ENCODE measurements around the gene MYL7.

MYL7 gene

DNA sequence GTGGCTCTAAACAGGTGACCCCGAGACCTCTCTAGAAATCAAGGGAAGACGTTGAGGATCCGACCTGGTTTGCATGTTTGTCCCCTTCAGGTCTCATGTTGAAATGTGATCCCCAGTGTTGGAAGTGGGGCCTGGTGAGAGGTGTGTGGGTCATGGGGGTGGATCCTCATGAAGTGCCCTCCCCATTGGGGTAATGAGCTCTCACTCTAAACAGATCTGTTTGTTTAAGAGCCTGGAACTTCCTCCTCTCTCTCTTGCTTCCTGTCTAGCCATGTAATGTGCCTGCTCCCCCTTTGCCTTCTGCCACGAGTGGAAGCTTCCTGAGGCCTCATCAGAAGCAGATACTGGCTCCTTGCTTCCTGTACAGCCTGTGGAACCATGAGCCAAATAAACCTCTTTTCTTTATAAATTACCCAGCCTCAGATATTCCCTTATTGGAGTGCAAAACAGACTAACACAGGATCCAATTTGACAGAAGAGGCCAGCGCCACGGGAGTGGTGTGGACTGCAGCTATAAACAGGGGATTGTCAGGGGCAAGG, 48.0 kb downstream of the MYL7 start:
- no peak overlapping the region for H3K4me3 ChIP-seq (ENCODE audit: insufficient read depth, low read length, poor library complexity, severe bottlenecking)
- no peaks in the 10 kb centered on the region for H3K9me3 ChIP-seq (ENCODE audit: insufficient read depth, low read length)
- no peaks in the 10 kb centered on the region for H3F3A ChIP-seq (ENCODE audit: insufficient read depth)
- H3K9ac ChIP-seq (ENCODE audit: low read length), result no peak overlapping the region
- no peak overlapping the region for H2AFZ ChIP-seq (ENCODE audit: low read depth, low read length, severe bottlenecking)
- TF ChIP-seq EZH2phosphoT487 (conservative IDR thresholded peaks at IDR 0.05; ENCODE audit: low read length), result no peak
- TF ChIP-seq, protein P1, sequence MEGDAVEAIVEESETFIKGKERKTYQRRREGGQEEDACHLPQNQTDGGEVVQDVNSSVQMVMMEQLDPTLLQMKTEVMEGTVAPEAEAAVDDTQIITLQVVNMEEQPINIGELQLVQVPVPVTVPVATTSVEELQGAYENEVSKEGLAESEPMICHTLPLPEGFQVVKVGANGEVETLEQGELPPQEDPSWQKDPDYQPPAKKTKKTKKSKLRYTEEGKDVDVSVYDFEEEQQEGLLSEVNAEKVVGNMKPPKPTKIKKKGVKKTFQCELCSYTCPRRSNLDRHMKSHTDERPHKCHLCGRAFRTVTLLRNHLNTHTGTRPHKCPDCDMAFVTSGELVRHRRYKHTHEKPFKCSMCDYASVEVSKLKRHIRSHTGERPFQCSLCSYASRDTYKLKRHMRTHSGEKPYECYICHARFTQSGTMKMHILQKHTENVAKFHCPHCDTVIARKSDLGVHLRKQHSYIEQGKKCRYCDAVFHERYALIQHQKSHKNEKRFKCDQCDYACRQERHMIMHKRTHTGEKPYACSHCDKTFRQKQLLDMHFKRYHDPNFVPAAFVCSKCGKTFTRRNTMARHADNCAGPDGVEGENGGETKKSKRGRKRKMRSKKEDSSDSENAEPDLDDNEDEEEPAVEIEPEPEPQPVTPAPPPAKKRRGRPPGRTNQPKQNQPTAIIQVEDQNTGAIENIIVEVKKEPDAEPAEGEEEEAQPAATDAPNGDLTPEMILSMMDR (IDR thresholded peaks at IDR 0.05; ENCODE audit: insufficient read depth, low read length, poor library complexity, severe bottlenecking), result no peak
- no peaks in the 10 kb centered on the region for H3K9me2 ChIP-seq (replicated peaks; ENCODE audit: insufficient read depth, low read length)
- H3K27me3 ChIP-seq (ENCODE audit: low read length), result no peaks in the 10 kb centered on the region
- no peaks in the 10 kb centered on the region for H3K79me2 ChIP-seq (ENCODE audit: insufficient read depth, low read length)
- no peak overlapping the region for H3K27ac ChIP-seq (ENCODE audit: low read depth, low read length)
- H4K20me1 ChIP-seq (ENCODE audit: low read depth, low read length), result no peaks in the 10 kb centered on the region
- H3K4me2 ChIP-seq (ENCODE audit: low read depth, low read length, poor library complexity, severe bottlenecking), result no peak overlapping the region
- no peaks in the 10 kb centered on the region for H3K36me3 ChIP-seq (ENCODE audit: low read length)
